Liver (tissue), 9 donors: Measurements from ENCODE around the gene CLDN5. TPM values are rescaled to one million over a fixed set of nuclear protein-coding genes. Genes with fewer than 3 reads are reported as not detected.
A peak's percentile ranks its signal among the peaks of the same experiment; 100 is the strongest.

Experiments used
- DNase-seq: peaks from one replicate; pipeline ENCODE4 v3.0.0-alpha.2; 2017; ENCODE audit warnings: low spot score
- H3K27ac ChIP-seq, 2 donors: one replicate each; pipeline ENCODE4 v1.7.0; 2013; ENCODE audit warnings: inconsistent platforms in 2 of 2, low read length in 2 of 2, control low read depth in 1 of 2, low read depth in 1 of 2, mild to moderate bottlenecking in 1 of 2
- H3K27me3 ChIP-seq, 4 donors: one replicate each; pipeline versions ENCODE4 v1.6.1 to v1.7.0; 2013; ENCODE audit warnings: low read length in 3 of 4, inconsistent platforms in 1 of 4, mild to moderate bottlenecking in 1 of 4, moderate library complexity in 1 of 4; ENCODE audit not compliant: control insufficient read depth in 4 of 4, insufficient read depth in 4 of 4
- H3K36me3 ChIP-seq, 4 donors: one replicate each; pipeline versions ENCODE4 v1.6.1 to v1.7.0; 2013; ENCODE audit warnings: low read length in 3 of 4, mild to moderate bottlenecking in 3 of 4, low read depth in 1 of 4, moderate library complexity in 1 of 4; ENCODE audit not compliant: control insufficient read depth in 4 of 4, insufficient read depth in 3 of 4
- H3K4me1 ChIP-seq, 4 donors: one replicate each; pipeline versions ENCODE4 v1.6.1 to v1.7.0; 2013; ENCODE audit warnings: low read length in 3 of 4, mild to moderate bottlenecking in 3 of 4, moderate library complexity in 1 of 4; ENCODE audit not compliant: control insufficient read depth in 4 of 4, insufficient read depth in 4 of 4
- H3K4me3 ChIP-seq, 3 donors: one replicate each; pipeline versions ENCODE4 v1.6.1 to v1.7.0; 2013; ENCODE audit warnings: low read length in 3 of 3, control low read depth in 1 of 3, low read depth in 1 of 3, mild to moderate bottlenecking in 1 of 3
- H3K9ac ChIP-seq, 2 donors: one replicate each; pipeline ENCODE4 v1.7.0; 2013; ENCODE audit warnings: low read length in 2 of 2, mild to moderate bottlenecking in 2 of 2, moderate library complexity in 2 of 2, control low read depth in 1 of 2, low read depth in 1 of 2
- H3K9me3 ChIP-seq, 4 donors: one replicate each; pipeline versions ENCODE4 v1.6.1 to v1.7.0; 2013; ENCODE audit warnings: low read length in 3 of 4; ENCODE audit not compliant: control insufficient read depth in 4 of 4
- EGR1 ChIP-seq, 2 donors: IDR thresholded peaks; 2 replicates each; pipeline ENCODE4 v1.6.1; 2016 to 2018; ENCODE audit warnings: antibody characterized with exemption in 2 of 2, low read depth in 2 of 2
- FOXA1 ChIP-seq: IDR thresholded peaks from 2 replicates; pipeline ENCODE4 v1.6.1; 2016; ENCODE audit warnings: antibody characterized with exemption
- FOXA2 ChIP-seq: IDR thresholded peaks from 2 replicates; pipeline ENCODE4 v1.6.1; 2016; ENCODE audit warnings: antibody characterized with exemption
- GABPA ChIP-seq, 2 donors: IDR thresholded peaks in 1 of 2; conservative IDR thresholded peaks in 1 of 2; 2 replicates each; pipeline ENCODE4 v1.6.1; 2016; ENCODE audit warnings: antibody characterized with exemption in 2 of 2, mild to moderate bottlenecking in 1 of 2, moderate library complexity in 1 of 2
- HNF4A ChIP-seq, 2 donors: conservative IDR thresholded peaks; 2 replicates each; pipeline ENCODE4 v1.6.1; 2016; ENCODE audit warnings: antibody characterized with exemption in 2 of 2, mild to moderate bottlenecking in 2 of 2
- HNF4G ChIP-seq: IDR thresholded peaks from 2 replicates; pipeline ENCODE4 v1.6.1; 2016; ENCODE audit warnings: antibody characterized with exemption
- RAD21 ChIP-seq, 2 donors: IDR thresholded peaks; 2 replicates each; pipeline ENCODE4 v1.6.1; 2016; ENCODE audit warnings: antibody characterized with exemption in 2 of 2, mild to moderate bottlenecking in 2 of 2
- WGBS: extraction: QIAGEN DNeasy Blood & Tissue Kit; methylation state at CpG from one replicate; pipeline ENCODE4 v1.1.7; 2013; 5-methylcytosine and 5-hydroxymethylcytosine counted together
- polyA plus RNA-seq, 2 donors: library from polyadenylated mRNA; stranded (reverse) in 1 of 2; unstranded in 1 of 2; fragments of 200-250 nt in 1 of 2; fragments of >200 nt in 1 of 2; fragmentation: Nextera tagmentation in 1 of 2; extraction: Ambion mirVana in 1 of 2; gene quantifications; one replicate each; pipeline versions ENCODE4 v1.2.1 to v1.2.3, GENCODE V29; 2013 to 2015
- total RNA-seq, 2 donors: library from RNA; depleted of rRNA; stranded (reverse); fragments of >200 nt; gene quantifications; one replicate each; pipeline ENCODE4 v1.2.3, GENCODE V29; 2014
- TF ChIP-seq, protein P1 (sequence below): fragments of 150-350 bp; IDR thresholded peaks from 2 replicates; pipeline ENCODE4 v1.5.1; 2017; ENCODE audit warnings: improper control_type of control experiment, low read depth, low read length; ENCODE audit not compliant: missing input control
- TF ChIP-seq, protein P2 (sequence below): IDR thresholded peaks from 2 replicates; pipeline ENCODE4 v1.6.1; 2016; ENCODE audit warnings: antibody characterized with exemption
- donor health status: healthy.
- donor health status: healthy.
- donor health status: healthy.
- donor health status: healthy.
- donor health status: healthy.

Gene CLDN5
- total and polyA plus RNA-seq, 4 donors, result 15.6 to 31.5 (median 22.4) TPM

DNA sequence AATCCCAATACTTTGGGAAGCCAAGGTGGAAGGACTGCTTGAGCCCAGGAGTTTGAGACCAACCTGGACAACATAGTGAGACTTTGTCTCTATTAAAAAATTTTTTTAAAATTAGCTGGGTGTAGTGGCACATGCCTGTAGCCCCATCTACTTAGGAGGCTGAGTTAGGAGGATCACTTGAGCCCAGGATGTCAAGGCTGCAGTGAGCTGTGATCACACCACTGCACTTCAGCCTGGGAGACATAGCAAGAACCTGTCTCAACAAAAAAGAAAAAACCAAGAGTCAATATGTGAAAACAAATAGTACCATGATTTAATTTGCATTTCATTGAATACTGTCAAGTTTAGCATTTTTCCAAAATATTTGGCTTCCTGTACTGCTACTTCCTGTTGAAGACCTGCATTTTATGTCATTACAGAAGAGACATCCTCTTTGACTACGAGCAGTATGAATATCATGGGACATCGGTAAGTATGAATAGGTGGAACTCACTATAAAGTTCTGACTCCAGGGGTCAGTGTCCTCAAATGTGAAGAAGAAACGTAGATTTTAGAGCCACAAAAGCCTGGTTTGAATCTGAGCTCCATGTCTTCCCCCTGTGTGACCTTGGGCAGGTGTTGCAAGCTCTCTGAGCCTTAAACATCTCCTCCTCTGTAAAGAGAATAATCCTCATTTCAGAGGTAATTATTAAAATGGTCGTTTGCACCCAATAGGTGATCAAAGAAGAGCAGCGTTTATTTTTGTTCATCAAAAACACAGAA is 28.5 kb downstream of the CLDN5 start:
- H3K36me3 ChIP-seq, result no peaks in the 10 kb centered on the region
- DNase-seq, result no peak
- no peaks in the 10 kb centered on the region for H3K27me3 ChIP-seq
- TF ChIP-seq GABPA (IDR thresholded peaks at IDR 0.05 in 1 of 2, conservative IDR thresholded peaks at IDR 0.05 in 1 of 2) (no peak), RAD21 (IDR thresholded peaks at IDR 0.05) (peak; percentile 84 to 88)
- TF ChIP-seq, protein P1, sequence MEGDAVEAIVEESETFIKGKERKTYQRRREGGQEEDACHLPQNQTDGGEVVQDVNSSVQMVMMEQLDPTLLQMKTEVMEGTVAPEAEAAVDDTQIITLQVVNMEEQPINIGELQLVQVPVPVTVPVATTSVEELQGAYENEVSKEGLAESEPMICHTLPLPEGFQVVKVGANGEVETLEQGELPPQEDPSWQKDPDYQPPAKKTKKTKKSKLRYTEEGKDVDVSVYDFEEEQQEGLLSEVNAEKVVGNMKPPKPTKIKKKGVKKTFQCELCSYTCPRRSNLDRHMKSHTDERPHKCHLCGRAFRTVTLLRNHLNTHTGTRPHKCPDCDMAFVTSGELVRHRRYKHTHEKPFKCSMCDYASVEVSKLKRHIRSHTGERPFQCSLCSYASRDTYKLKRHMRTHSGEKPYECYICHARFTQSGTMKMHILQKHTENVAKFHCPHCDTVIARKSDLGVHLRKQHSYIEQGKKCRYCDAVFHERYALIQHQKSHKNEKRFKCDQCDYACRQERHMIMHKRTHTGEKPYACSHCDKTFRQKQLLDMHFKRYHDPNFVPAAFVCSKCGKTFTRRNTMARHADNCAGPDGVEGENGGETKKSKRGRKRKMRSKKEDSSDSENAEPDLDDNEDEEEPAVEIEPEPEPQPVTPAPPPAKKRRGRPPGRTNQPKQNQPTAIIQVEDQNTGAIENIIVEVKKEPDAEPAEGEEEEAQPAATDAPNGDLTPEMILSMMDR, result peak; percentile 42
- TF ChIP-seq, protein P2, sequence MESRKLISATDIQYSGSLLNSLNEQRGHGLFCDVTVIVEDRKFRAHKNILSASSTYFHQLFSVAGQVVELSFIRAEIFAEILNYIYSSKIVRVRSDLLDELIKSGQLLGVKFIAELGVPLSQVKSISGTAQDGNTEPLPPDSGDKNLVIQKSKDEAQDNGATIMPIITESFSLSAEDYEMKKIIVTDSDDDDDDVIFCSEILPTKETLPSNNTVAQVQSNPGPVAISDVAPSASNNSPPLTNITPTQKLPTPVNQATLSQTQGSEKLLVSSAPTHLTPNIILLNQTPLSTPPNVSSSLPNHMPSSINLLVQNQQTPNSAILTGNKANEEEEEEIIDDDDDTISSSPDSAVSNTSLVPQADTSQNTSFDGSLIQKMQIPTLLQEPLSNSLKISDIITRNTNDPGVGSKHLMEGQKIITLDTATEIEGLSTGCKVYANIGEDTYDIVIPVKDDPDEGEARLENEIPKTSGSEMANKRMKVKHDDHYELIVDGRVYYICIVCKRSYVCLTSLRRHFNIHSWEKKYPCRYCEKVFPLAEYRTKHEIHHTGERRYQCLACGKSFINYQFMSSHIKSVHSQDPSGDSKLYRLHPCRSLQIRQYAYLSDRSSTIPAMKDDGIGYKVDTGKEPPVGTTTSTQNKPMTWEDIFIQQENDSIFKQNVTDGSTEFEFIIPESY, result no peak
- H3K27ac ChIP-seq, result no peak overlapping the region
- H3K9ac ChIP-seq, result no peak overlapping the region
- WGBS, result 64% methylated on average over 5 of the region's 5 CpGs
- H3K9me3 ChIP-seq, result no peaks in the 10 kb centered on the region
- no peak overlapping the region for H3K4me3 ChIP-seq
- no peaks in the 10 kb centered on the region for H3K4me1 ChIP-seq

DNA sequence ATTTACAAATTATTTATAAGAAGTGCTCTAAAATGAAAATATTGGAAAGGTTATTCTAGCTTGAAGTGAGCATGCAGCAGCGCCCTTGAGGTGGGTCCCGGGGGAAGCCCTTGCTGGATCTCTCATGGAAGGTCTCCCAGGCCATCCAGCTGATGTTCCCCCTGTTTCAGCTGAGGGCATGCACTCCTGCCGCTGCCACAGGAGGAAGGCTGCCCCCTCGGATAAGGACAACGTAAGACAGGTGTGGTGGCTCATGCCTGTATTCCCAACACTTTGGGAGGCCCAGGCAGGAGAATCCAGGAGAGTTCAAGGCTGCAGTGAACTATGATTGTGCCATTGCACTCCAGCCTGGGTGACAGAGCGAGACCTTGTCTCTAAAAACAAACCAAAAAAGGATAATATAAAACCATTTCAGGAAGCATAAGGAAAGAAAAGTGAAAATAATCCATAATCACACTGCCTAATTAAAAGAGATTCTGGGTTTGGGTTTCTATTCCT is 29.5 kb downstream of the CLDN5 start:
- TF ChIP-seq FOXA2 (no peak), RAD21 (IDR thresholded peaks at IDR 0.05) (no peak)
- TF ChIP-seq, protein P2, result no peak
- Histone ChIP-seq H3K4me1 (no peaks in the 10 kb centered on the region), H3K9ac (no peak overlapping the region), H3K27ac (no peak overlapping the region), H3K36me3 (no peaks in the 10 kb centered on the region), H3K4me3 (no peak overlapping the region), H3K9me3 (no peaks in the 10 kb centered on the region), H3K27me3 (no peaks in the 10 kb centered on the region)
- no peak for DNase-seq
- 97% methylated on average over 6 of the region's 6 CpGs for WGBS

DNA sequence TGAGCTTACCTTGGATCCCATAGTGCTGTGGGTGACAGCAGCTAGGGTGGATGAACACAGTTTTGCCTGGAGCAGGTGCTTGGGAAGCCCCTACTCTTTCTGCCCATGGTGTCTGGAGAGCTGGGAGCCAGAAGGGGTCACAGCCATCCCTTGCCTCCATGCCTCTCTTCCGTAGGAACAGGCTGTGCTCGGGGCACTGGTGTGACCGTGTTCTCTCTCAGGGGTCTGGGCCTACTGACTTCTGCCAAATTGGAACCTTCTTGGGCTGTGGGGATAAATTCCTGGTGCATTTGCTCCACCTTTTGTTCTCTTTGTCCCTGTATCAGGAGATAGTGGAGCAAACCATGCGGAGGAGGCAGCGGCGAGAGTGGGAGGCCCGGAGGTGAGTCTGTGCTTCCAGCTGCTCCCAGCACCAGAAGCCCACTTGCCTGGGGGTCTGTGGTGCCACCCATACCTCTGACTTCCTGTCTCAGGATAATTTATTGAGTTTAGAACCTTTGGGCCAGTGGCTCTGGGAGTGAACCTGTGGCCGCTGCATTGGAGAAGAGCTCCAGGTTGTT is 30.1 kb downstream of the CLDN5 start:
- H3K9me3 ChIP-seq, result no peaks in the 10 kb centered on the region
- H3K4me1 ChIP-seq, result no peaks in the 10 kb centered on the region
- DNase-seq, result no peak
- H3K27ac ChIP-seq, result no peak overlapping the region
- H3K4me3 ChIP-seq, result no peak overlapping the region
- H3K9ac ChIP-seq, result no peak overlapping the region
- 99% methylated on average over 8 of the region's 8 CpGs for WGBS
- no peaks in the 10 kb centered on the region for H3K36me3 ChIP-seq
- TF ChIP-seq HNF4G (no peak), EGR1 (IDR thresholded peaks at IDR 0.05; ENCODE audit: low read depth in 2 of 2) (no peak), FOXA1 (no peak), RAD21 (IDR thresholded peaks at IDR 0.05) (no peak), HNF4A (conservative IDR thresholded peaks at IDR 0.05) (no peak)
- H3K27me3 ChIP-seq, result no peaks in the 10 kb centered on the region
